HG02798 (cell line): ENCODE results near the gene NONO.
A peak's percentile ranks its signal among the peaks of the same experiment; 100 is the strongest.
"Not testable (repeated sequence)": the region's sequence is repeated elsewhere in the genome, so short reads cannot be mapped to it uniquely, and the experiment has no call there.

Experiments used
- ATAC-seq: cut with Tn5 transposase; IDR thresholded peaks from one replicate; pipeline ENCODE4 v1.9.1; 2021; ENCODE audit warnings: mild to moderate bottlenecking; ENCODE audit not compliant: unreplicated experiment, poor library complexity

NONO gene

GRCh38 chrX:71283403-71284143, at the start of gene NONO:
Gene NONO (plus strand): TSS chrX:71283635. CDS start chrX:71290638, 7,003 bp downstream.
- peak; percentile 93 for ATAC-seq

- no peak for ATAC-seq
Measured at GRCh38 chrX:71235482-71235881, 48.0 kb upstream of the NONO start.

GRCh38 chrX:71236836-71237235, 46.6 kb upstream of the NONO start:
- ATAC-seq = no peak

GRCh38 chrX:71239781-71240180, 43.7 kb upstream of the NONO start:
- no peak for ATAC-seq

GRCh38 chrX:71241301-71241700, 42.1 kb upstream of the NONO start:
- ATAC-seq = no peak

- no peak for ATAC-seq
Measured at GRCh38 chrX:71244359-71245128, 38.9 kb upstream of the NONO start.

- ATAC-seq = no peak
Measured at GRCh38 chrX:71245159-71245558, 38.3 kb upstream of the NONO start.

- no peak for ATAC-seq
Measured at GRCh38 chrX:71250841-71251240, 32.6 kb upstream of the NONO start.

- ATAC-seq = no peak
Measured at GRCh38 chrX:71251466-71251973, 31.9 kb upstream of the NONO start.

GRCh38 chrX:71252221-71252620, 31.2 kb upstream of the NONO start:
- ATAC-seq = no peak

GRCh38 chrX:71253253-71254091, 30.0 kb upstream of the NONO start:
- no peak for ATAC-seq

- ATAC-seq = peak; percentile 92
Measured at GRCh38 chrX:71254092-71254963, 29.1 kb upstream of the NONO start, which contains the start of gene ZMYM3. Gene ZMYM3 (minus strand): TSS chrX:71254140. CDS start chrX:71253255, 885 bp downstream.

GRCh38 chrX:71256051-71256450, 27.4 kb upstream of the NONO start:
- ATAC-seq = no peak

- no peak for ATAC-seq
Measured at GRCh38 chrX:71256856-71257255, 26.6 kb upstream of the NONO start.

- not testable (repeated sequence) for ATAC-seq
Measured at GRCh38 chrX:71268624-71269023, 14.8 kb upstream of the NONO start.

GRCh38 chrX:71269801-71270395, 13.5 kb upstream of the NONO start:
- no peak for ATAC-seq

- not testable (repeated sequence) for ATAC-seq
Measured at GRCh38 chrX:71272313-71272712, 11.1 kb upstream of the NONO start.

GRCh38 chrX:71281300-71281699, 2.1 kb upstream of the NONO start:
- not testable (repeated sequence) for ATAC-seq
